Subcutaneous adipose tissue (tissue), 4 donors: ENCODE measurements around the gene AP1S3. TPM values are rescaled to one million over a fixed set of nuclear protein-coding genes. Genes with fewer than 3 reads are reported as not detected.

Source experiments
- total RNA-seq, 4 donors: library from RNA; depleted of rRNA; stranded (reverse); fragments of >200 nt; gene quantifications; one replicate each; pipeline ENCODE4 v1.1.0, GENCODE V29; 2016
- TF ChIP-seq, protein P1 (sequence below): fragments of 450-650 bp; IDR thresholded peaks from one replicate; pipeline ENCODE4 v1.5.1; 2016; ENCODE audit warnings: low read depth, mild to moderate bottlenecking, control low read depth, antibody characterized with exemption, moderate library complexity

AP1S3 gene
- total RNA-seq, 4 donors from 2014 or later = 0.19 to 9.3 (median 1.2) TPM

DNA sequence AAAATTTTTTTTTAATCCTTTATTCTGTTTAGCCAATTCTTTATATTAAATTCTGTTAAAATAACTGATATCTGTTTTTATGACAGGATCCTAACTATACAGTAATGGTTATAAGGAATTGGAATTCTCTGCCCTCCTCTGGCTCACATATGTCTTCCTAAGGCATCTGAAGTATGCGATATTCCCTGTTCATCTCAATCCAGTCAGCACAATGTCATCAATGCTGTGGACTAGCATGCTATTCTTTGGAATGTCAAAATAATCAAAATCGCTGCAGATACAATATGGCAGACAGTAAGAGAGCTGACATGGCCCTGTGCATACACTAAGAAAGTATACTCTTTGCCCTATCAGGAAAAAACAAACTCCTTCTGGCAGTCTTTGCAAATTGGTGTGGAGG lies 107.6 kb downstream of the AP1S3 start:
- TF ChIP-seq, protein P1, sequence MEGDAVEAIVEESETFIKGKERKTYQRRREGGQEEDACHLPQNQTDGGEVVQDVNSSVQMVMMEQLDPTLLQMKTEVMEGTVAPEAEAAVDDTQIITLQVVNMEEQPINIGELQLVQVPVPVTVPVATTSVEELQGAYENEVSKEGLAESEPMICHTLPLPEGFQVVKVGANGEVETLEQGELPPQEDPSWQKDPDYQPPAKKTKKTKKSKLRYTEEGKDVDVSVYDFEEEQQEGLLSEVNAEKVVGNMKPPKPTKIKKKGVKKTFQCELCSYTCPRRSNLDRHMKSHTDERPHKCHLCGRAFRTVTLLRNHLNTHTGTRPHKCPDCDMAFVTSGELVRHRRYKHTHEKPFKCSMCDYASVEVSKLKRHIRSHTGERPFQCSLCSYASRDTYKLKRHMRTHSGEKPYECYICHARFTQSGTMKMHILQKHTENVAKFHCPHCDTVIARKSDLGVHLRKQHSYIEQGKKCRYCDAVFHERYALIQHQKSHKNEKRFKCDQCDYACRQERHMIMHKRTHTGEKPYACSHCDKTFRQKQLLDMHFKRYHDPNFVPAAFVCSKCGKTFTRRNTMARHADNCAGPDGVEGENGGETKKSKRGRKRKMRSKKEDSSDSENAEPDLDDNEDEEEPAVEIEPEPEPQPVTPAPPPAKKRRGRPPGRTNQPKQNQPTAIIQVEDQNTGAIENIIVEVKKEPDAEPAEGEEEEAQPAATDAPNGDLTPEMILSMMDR = no peak

DNA sequence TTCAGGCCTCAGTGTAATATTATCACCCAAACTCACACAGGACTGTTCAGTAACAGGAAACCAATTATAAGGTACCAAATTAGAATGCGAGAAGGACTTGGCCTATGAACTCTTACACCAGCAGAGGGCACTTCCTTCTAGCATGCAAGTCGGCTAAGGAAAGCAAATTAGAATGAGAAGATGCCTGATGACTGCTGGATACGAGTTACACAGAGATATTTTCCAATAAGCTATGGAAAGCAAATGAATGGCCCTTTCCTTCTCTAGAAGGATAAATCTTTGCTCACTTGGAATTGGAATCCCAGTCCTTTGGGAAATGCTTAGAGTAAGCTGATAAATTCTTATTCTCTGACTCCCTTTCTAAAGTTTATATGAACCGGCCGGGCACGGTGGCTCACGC lies 109.8 kb downstream of the AP1S3 start:
- TF ChIP-seq, protein P1 = no peak

DNA sequence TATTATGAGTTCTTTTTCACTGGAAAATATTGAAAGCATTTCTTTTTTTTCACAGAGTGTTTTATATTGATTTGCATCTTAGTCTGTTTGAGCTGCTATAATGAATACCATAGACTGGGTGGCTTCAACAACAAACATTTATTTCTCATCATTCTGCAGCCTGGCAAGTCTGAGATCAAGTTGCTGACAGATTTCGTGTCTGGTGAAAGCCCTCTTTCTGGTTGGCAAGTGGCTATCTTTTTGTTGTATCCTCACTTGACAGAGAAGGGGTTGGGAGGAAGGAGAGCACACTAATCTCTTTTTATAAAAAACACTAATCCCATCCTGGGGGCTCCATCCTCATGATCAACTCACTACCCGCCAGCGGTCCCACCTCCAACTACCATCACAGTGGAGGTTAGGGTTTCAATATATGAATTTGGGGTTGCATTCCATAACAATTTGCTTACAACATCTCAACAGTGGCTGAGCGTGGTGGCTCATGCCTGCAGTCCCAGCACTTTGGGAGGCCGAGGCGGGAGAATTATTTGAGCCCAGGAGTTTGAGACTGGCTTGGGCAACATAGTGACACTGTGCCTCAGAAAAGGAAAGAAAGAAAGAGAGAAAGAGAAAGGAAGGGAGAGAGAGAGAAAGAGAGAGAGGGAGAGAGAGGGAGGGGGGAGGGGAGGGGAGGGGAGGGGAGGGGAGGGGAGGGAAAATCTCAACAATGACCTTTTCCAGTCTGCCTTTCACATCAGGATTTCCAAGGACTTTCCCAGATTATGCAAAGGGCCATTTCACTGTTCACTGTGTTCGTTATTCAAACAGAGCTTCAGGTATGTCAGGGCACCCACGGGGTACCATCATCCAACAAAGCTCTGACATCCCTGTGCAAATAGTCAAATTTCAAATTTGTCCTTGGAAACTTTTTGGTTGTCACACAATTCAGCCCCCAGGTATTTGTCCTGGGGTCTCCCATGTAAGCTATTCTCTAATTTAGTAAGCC lies 111.1 kb downstream of the AP1S3 start:
- TF ChIP-seq, protein P1 = no peak

DNA sequence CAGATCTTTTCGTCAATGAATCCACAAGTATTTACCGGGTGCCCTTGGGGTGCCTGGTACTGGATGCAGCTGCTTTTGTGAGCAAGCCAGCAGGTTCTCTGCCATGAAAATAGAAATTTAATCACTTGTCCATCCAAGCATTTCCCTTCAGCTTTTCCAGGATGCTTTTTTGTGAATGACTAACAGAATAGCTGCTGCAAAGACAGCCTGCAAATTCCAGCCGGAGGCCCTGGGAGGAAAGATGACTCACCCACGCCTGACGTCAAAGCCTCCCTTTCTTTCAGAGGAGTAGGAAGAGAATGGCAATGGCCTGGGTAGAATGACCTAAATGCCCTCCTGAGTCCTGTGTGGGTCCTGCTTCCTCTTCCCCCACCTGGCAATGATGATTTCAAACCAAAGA lies 111.9 kb downstream of the AP1S3 start:
- TF ChIP-seq, protein P1 = no peak

DNA sequence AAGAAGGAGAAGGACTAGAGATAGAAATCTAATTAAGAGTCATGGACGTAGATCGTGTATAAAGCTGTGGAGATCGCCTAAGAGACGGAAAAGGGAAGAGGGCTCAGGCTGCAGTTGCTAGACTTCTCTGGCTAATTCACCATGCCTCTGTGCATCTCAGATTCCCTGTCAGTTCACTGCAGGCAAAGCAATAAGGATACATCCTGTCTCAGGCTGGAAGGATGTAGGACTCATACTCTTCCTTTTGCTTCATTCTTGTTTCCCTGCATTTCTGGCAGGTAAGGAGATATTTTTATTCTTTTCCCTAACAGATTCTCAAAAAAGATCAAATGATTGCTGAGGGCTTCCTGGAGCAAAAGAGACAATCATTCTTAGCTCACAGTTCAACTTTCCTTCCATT lies 112.5 kb downstream of the AP1S3 start:
- TF ChIP-seq, protein P1 = no peak

GRCh38 chr2:223723954-223724411 lies 113.4 kb downstream of the AP1S3 start:
- TF ChIP-seq, protein P1 = no peak

GRCh38 chr2:223722226-223722625 lies 115.2 kb downstream of the AP1S3 start:
- TF ChIP-seq, protein P1 = no peak
